Glomerular visceral epithelial cell (primary cell): Measurements from ENCODE around the gene TLE2.
"Not testable (repeated sequence)": the region's sequence is repeated elsewhere in the genome, so short reads cannot be mapped to it uniquely, and the experiment has no call there.

Experiments
- DNase-seq: peaks from one replicate; pipeline ENCODE4 v3.0.0-alpha.2; 2016; ENCODE audit errors: extremely low spot score

Gene TLE2

DNA sequence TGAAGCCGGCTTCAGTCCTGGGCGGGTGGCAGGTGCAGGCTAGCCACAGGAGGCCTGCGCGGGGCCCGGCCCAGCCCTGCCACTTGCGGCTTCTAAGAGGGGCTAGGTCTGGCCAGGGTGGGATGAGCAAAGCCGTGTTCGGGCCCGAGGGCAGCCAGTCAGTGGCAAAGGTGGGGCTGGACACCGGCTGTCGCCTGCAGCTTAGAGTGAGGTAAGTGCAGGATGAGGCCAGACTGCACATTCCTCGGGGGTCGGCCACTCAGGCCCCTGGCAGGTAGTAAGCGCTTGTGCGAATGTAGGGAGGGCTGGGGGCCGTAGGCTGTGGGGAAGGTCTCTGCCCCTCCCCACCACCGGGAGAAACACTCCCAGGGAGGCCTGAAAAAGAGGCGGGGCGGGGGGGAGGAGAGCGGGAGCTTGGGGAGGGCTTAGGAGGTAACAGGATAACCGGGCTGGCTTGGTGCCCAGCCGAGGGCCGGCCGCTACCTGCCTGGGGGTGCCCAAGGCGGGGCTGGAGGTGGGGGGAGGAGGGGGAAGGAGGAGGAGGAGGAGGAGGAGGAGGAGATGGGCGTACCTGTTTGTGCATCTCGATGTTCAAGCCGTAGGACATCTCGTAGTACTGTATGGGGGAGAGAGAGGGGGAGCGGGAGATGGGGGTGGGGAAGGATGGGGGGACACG, 26.8 kb upstream of the TLE2 start:
- DNase-seq = peak; percentile 79

DNA sequence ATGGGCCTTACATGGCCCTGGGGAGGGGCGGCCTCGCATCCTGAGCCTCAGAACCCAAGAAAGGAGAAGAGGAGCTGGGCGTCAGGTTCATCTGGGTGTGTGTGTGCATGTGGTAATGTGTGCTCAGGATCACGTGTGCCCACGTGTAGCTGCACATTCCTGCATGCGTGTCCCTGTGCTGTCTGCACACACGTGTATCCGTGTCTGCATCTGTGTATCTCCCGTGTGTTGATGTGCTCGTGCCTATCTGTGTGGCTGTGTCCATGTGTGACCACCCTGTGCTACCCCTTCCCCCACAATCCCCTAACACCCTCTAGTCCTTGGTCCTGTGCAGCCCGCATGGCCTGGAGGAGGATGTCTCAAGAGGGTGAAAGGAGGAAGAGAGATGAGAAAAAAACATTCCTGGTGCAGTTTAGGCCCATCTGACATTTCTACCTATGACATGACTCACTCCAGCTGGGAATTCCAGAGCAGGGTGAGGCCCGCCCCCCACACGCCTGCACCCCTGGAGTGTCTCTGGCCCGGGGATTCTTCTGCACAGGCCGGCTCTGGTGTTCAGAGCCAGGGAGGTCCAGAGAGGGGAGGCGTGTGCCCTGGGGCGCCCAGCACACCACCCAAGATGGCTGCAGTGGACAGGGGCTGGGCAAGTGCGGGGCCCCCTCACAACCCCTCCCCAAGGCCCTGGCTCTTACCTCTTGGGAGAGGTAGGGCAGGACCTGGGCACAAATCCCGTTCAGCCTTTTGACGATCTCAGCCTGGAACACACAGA, 26.1 kb upstream of the TLE2 start:
- peak; percentile 82 for DNase-seq

DNA sequence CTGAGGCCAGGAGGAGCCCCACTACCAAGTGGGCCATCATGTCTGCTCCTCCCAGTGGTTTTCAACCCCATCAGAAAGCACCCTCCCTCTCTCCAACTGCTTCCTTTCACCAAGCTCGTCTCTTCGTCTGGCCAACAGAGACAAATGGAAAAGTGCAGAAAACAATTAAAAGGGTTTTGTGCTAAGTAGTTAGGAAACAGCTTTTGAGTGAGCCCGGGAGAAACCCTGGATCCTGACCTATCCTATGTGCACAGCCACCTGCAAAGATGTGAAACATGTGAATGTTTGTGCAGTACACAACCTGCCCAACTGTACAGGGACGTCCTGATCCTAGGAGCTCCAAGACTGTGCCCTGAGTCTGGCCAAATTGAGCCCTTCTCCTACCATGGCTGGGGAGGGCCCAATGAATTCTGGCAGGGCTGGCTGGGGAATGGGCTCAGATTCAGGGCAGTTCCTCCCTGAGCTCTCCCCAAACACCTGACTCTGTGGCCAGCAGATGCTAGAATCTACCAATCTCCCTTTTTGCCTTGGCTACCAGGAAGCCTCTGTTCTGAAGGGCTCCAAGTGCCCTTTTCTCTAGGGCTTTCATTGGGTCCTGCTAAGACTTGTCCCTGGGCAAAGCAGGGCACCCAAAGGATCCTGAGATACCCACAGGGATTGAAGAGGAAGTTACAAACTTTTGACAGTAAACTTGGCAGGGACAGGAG, 25.3 kb upstream of the TLE2 start:
- DNase-seq = no peak

DNA sequence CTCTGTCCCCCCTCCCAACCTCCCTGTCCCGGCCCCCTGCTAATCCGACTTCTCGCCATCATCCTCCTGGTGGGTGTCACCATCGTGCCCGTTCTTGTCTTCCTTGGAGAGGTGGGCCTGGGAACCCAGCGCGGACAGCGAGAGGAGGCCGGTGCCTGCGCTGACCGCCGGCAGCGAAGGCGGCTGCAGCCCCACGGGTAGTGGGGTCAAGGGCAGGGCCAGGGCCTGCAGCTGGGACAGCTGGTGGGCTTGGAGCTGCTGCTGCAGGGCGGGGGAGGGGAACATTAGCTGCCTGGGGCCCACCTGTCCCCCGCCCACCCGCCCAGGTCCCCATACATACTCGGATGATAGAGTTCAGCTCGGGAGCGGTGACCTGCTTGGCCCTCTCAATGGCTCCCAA, 24.7 kb upstream of the TLE2 start:
- DNase-seq = no peak

DNA sequence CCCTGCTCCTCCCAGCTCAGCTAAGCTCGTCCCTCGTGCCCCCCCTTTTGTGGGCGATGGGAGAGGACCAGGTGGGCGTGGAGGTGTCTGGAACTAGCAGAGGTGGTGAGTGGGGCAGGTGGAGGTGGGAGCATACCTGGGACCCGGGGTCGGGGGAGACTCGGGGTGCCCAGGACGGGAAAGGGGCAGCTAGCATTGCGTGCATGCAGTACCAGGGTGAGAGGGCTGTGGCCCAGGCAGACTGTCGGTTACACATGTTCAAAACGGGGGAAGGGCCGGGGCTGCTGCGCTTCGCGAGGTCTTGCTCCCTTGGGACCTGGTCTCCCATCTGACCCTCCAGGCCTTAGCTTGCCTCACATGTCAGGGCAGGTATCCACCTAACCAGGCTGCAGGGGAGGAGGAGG, 24.1 kb upstream of the TLE2 start:
- DNase-seq = no peak

DNA sequence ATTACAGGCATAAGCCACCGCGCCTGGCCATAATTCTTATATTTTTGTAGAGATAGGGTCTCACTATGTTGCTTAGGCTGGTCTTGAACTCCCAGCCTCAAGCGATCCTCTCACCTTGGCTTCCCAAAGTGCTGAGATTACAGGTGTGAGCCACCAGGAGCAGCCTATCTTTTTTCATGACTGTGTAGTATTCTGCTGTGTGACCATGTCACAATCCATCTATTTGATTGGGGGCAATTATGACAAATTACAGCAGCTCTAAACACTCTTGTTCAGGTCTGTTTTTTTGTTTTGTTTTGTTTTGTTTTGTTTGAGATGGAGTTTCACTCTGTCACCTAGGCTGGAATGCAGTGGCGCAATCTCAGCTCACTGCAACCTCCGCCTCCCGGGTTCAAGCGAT, 20.9 kb upstream of the TLE2 start:
- not testable (repeated sequence) for DNase-seq

DNA sequence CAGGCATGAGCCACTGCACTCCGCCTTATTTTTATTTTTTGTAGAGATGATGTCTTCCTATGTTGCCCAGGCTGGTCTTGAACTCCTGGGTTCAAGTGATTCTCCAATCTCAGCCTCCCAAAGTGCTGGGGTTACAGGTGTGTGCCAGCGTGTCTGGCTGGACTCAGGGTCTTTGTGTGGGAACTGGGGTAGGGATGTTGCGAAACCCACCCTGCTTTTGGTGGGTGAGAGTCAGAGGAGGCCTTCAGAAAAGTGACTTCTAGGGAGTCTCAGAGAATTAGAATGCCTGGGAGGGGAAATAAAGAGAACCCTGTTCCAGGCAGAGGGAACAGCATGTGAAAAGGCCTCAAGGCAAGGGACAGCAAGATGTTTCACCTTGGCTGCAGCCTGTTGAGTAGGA, 20.0 kb upstream of the TLE2 start:
- no peak for DNase-seq

DNA sequence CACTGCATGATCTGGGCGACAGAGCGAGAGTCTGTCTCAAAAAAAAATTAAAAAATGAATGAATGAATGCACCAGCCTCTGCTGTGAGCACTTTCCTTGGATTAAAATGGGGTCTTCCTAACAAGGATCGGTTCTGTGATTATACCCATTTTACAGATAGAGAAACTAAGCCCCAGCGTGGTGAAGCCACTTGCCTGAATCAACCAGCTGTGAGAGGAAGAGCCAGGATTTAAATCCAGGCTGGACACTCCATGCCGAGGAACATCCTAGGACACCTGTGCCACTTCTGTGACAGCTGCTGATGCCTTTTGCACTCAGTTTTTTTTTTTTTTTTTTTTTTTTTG, 19.1 kb upstream of the TLE2 start:
- DNase-seq = no peak

DNA sequence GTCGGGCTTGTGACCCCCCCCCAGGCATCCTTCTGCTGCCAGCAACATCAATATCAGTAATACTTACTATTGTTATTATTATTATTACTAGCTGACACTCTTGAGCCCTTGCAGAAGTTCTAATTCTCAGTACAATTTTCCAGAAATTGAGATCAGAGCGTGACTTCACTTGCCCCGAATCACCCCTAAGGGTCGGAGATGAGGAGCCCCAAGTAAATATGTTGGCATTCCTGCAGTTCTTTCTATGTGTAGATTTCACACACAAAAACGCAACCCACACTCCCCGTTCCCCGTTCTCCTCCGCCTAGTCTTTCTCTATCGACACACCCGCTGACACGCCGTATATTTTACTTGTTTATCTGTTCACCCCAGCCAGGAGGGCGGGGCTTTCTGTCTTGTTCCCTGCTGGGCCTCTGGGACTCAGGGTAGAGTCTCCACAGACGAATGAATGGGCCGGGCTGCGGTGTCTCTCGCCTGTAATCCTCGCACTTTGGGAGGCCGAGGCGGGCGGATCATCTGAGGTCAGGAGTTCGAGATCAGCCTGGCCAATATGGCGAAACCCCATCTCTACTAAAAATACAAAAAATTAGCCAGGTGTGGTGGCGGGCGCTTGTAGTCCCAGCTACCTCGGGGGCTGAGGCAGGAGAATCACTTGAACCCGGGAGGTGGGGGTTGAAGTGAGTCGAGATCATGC, 18.6 kb upstream of the TLE2 start:
- peak; percentile 44 for DNase-seq

DNA sequence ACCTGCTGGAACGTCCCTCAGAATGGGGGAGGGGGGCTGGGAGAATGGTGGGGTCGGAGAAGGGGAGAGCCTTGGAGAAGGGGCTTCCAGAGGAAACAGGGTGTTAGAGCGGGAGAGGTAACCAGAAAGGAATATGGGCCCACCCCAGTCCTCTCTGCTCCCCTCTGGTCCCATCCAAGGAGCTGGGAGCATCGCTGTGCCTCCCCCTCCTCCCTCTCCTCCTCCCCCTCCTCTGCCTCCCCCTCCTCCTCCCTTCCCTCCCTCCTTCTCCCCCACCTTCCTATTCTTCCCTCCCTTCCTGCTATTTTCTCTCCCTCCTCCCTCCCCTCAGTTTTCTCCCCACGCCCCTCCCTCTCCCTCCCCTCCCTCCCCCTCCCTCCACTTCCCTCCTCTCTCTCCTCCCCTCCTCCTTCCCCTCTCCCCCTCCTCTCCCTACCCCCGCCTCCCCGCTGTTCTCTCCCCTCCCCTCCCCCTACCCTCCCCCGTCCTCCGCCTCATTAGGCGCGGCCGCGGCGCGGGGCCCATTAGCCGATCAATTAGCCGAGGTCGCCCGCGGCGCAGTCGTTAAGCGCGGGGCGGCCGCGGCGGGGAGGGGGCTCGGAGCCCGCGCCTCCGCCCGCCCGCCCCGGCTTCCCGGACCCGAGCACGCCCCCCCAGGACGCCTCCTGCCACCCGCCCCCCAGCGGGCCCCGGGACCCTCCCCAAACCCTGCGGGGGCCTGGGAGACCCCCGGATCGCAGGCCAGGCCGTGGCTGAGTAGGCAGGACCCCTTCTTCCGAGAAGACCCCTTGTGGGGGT, 17.8 kb upstream of the TLE2 start:
- no peak for DNase-seq

DNA sequence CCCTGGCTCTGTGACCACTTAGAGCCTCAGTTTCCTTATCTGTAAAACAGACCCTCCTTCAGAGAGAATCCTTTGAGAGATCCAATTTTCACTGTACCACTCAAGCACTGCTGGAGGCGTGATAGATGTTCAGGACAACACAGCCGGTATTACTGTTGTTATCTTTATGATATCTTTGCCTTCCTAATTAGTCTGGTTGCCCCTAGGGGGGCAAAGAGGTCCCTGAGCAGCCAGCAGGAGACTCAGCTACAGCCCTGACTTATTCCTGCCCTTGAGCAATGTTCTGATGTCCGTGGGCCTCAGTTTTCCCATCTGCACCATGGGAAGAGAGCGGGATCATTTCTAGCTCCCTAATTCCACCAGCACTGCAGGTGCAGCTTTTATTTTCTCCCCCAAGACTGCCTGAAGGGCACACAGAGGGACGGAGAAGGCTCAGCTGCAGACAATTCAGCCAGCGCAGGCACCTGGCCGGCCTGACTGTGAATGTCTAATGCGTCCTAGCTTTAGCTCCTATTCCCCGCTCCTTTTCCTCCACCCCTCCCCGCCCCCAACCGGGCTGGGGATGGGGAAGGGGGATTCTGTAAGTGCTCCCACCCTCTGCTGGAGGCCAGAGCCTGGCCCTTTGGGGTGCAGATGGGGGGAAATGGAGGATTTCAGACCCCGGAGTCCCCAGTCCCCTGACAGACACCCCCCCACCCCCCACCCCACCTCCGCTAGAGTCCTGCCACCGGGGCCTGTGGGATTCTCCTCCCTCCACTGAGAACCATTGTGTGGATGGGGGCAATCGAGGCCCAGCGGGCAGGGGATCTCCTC, 17.0 kb upstream of the TLE2 start:
- no peak for DNase-seq

DNA sequence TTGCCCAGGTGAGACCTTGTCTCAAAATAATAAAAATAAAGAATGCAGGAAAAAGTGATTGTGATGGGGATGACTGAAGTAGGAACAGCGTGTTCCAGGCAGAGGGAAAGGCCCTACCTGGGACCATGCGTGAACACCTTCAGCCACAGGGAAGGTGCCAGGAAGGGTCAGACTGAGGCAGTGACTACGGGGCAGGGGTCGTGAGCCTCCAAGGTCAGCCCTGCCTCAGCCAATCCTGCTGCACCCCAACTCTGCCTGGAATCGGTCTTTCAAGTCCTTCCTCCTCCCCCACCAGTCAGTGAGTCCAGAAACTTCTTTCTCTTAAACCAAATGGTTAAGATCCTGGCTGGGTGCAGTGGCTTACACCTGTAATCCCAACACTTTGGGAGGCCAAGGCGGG, 16.1 kb upstream of the TLE2 start:
- no peak for DNase-seq

DNA sequence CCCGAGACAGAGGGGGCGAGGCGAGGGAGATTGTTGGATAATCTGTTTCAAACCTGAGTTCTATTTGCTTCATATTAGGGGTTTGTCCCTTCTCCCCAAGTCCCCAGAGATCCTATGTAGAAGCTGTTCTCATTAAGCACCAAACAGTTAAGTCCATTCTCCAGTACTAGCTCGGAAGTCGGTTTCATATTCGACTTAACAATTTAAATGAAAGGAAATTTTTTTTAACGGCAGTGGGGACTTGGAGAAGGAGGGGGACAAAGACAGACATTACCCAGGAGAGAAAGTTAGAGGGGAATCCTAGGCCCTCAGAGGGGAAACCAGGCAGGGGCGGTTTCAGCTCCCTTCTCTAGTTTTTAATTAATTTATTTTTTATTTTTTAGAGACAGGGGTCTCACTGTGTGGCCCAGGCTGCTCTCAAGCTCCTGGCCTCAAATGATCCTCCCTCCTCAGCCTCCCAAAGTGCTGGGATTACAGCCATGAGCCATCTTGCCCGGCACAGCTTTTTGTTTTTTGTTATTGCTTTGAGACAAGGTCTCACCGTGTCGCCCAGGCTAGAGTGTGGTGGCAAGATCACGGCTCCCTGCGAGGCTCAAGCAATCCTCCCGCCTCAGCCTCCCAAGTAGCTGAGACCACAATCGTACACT, 13.7 kb upstream of the TLE2 start:
- no peak for DNase-seq

DNA sequence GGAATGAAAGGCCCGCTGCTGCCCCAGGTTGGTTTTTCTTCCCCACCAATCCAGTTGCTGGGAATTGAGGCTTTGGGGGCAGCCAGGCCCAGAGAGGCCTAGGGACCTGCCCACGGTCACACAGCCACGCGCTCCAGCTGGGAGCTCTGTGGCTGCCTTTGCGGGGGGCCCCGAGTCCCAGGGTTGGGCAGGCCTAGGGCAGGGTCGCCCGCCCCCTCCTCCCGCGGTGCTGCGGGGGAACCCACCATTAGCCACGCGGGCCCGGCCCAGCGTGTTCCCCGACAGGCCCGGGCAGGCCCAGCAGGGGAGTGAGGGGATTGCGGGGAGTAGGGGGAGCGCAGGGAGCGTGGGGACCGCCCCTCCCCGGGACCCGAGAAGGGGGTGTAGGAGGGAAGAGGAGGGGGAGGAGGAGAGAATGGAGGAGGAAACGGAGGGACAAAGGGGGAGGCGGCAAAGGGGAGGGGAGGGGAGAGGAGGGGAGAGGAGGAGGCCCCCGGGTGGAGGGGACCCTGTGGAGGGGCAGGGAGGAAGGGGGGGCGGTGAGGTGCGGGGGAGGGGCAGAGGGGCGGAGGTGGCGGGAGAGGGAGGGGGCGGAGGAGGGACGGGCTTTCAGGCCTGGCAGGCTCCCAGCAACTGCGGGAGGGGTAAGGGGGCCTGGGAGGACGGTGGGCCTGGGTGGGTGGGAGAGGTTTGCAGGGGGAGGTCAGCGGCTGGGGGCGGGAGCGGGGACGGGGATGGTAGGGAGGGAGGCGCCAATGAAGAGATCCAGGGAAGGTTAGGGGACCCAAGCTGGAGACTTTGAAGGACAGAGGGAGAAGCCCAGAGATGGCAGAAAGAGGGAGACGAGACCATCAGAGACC, 12.9 kb upstream of the TLE2 start:
- no peak for DNase-seq

DNA sequence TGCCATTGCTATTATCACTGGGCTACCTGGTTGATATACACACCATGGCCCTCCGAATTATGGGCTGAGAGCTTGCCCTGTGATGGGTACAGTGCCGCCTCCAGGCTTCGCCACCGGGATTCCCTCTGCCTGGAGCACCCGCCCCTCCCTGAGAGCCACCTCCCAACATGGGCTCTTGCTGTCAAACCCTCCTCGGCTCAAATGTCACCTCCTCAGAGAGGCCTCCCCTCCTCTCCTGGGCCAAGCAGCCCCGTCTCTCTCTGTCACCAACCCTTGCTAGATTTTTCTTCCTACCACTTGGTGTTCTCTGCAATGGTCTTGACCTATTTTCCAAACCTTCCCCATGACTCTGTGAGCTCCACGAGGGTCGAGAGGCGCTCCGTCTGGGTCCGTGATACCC, 12.2 kb upstream of the TLE2 start:
- DNase-seq = no peak

DNA sequence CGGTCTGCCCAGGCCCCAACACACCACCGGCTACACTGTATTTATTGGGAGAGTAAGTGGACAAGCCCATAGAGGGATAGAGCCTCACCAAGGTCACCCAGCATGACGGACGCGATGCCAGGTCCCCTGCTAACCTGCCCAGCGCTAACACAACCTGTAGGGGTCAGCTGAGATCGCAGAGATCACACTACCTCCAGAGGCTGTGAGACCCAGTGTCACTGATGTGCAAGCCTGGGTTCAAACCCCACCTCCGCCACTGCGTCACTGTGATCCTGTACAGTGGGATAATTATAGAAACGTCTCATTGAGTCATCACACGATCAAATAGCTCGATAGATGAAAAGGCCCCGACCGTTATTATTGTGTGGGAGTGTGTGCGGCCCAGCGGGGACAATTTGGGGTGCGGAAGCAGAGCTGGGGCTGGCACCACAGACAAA, 10.6 kb upstream of the TLE2 start:
- no peak for DNase-seq

DNA sequence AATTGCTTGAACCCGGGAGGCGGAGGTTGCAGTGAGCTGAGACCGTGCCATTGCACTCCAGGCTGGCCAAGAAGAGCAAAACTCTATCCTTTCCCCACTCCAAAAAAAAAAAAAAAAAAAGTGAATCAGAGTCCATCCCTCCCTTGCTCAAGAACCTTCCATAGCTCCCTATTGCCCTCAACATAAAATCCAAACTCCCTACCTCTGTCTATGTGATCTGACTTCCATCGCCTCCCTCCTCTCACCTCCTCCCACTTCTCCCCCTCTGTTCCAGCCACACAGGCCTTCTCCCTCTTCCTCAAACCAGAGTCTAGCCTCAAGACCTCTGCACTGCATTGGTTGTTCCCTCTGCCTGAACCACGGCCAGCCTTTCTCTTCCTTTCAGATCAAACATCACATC, 10.0 kb upstream of the TLE2 start:
- DNase-seq = no peak

DNA sequence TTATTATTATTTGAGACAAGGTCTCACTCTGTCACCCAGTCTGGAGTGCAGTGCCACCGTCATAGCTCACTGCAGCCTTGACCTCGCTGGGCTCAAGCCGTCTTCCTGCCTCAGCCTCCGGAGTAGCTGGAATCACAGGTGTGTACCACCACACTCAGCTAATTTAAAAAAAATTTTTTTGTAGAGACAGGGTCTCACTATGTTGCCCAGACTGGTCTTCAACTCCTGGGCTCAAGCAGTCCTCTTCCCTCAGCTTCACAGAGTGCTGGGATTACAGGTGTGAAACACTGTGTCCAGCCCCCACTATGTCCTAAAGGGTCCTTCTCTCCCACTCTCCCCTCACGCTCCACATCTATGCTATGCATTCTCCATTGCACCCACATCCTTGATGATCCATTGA, 9.1 kb upstream of the TLE2 start:
- DNase-seq = no peak

DNA sequence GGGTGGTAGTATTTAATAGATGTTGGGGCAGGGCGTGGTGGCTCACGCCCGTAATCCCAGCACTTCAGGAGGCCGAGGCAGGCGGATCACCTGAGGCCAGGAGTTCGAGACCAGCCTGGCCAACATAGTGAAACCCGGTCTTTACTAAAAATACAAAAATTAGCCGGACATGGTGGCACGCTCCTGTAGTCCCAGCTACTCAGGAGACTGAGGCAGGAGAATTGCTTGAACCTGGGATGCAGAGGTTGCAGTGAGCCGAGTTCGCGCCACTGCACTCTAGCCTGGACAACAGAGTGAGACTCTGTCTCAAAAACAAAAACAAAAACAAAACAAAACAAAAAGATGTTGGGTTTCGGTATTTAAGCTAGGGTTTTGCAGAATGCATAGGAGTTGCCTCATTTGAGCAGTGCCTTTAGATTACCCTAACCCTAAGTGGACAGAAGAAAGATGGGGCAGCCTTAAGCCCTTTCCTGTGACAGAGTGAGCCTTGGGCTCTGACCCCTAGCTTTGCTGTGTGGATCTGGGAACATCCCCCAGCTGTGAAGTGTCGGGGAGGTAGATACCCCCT, 8.0 kb upstream of the TLE2 start:
- DNase-seq = not testable (repeated sequence)
